Calu3 (cell line): Measurements from ENCODE around the gene SLC30A1. TPM values are rescaled to one million over a fixed set of nuclear protein-coding genes. Genes with fewer than 3 reads are reported as not detected.

Experiments
- BruUV-seq: library from RNA; stranded (reverse); fragments of 400-500 nt; replicated peaks from 2 replicates; lab custom pipeline; 2021; lab: Mats Ljungman, UMichigan
- CTCF ChIA-PET: fragments of 300-600 bp; sonication (Branson Sonifier 250); formaldehyde crosslinking; loops from one replicate; lab custom pipeline; 2022; ENCODE audit warnings: antibody characterized with exemption; lab: Charles Lee
- DNase-seq: peaks from one replicate; pipeline ENCODE4 v3.0.0; 2022
- H3K27ac Mint-ChIP-seq: one replicate; pipeline ENCODE4 v1.8.0; 2022; ENCODE audit warnings: mixed read lengths; ENCODE audit not compliant: unreplicated experiment
- H3K27me3 Mint-ChIP-seq: one replicate; pipeline ENCODE4 v1.8.0; 2022; ENCODE audit warnings: mixed read lengths; ENCODE audit not compliant: unreplicated experiment
- H3K36me3 Mint-ChIP-seq: one replicate; pipeline ENCODE4 v1.8.0; 2022; ENCODE audit warnings: mild to moderate bottlenecking, moderate library complexity, mixed read lengths; ENCODE audit not compliant: insufficient read depth, unreplicated experiment
- H3K4me1 Mint-ChIP-seq: one replicate; pipeline ENCODE4 v1.8.0; 2022; ENCODE audit warnings: mild to moderate bottlenecking, low read depth, mixed read lengths; ENCODE audit not compliant: unreplicated experiment
- H3K4me3 Mint-ChIP-seq: one replicate; pipeline ENCODE4 v1.8.0; 2022; ENCODE audit warnings: mild to moderate bottlenecking, low read depth, moderate library complexity, mixed read lengths; ENCODE audit not compliant: unreplicated experiment
- H3K9me3 Mint-ChIP-seq: one replicate; pipeline ENCODE4 v1.8.0; 2022; ENCODE audit warnings: low read depth, mixed read lengths; ENCODE audit not compliant: unreplicated experiment
- intact Hi-C: fragments of 100-400 bp; cut with micrococcal nuclease; formaldehyde crosslinking; loops from one replicate; pipeline ENCODE4 v1.10.0; 2022; ENCODE audit not compliant: unreplicated experiment
- total RNA-seq: library from RNA; stranded (reverse); gene quantifications from 2 replicates; pipeline ENCODE4 v1.2.3, GENCODE V29; 2022
- TF ChIP-seq, protein P1 (sequence below): fragments of 200-600 bp; IDR thresholded peaks from one replicate; pipeline ENCODE4 v1.8.0; 2022; ENCODE audit warnings: antibody characterized with exemption; ENCODE audit not compliant: unreplicated experiment

Gene SLC30A1
- total RNA-seq, 1 experiment from 2014 or later: 15.5 TPM

GRCh38 chr1:211587123-211587522, 8.2 kb upstream of the SLC30A1 start:
- no TSS peak for BruUV-seq
- TF ChIP-seq, protein P1, sequence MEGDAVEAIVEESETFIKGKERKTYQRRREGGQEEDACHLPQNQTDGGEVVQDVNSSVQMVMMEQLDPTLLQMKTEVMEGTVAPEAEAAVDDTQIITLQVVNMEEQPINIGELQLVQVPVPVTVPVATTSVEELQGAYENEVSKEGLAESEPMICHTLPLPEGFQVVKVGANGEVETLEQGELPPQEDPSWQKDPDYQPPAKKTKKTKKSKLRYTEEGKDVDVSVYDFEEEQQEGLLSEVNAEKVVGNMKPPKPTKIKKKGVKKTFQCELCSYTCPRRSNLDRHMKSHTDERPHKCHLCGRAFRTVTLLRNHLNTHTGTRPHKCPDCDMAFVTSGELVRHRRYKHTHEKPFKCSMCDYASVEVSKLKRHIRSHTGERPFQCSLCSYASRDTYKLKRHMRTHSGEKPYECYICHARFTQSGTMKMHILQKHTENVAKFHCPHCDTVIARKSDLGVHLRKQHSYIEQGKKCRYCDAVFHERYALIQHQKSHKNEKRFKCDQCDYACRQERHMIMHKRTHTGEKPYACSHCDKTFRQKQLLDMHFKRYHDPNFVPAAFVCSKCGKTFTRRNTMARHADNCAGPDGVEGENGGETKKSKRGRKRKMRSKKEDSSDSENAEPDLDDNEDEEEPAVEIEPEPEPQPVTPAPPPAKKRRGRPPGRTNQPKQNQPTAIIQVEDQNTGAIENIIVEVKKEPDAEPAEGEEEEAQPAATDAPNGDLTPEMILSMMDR: no peak
- DNase-seq: no peak
- Mint-ChIP-seq H3K27ac (no peak overlapping the region), H3K9me3 (no peaks in the 10 kb centered on the region), H3K36me3 (no peaks in the 10 kb centered on the region), H3K4me3 (no peak overlapping the region), H3K4me1 (peaks cover 13% of the 10 kb centered on the region), H3K27me3 (no peaks in the 10 kb centered on the region)
- CTCF ChIA-PET: no interaction called here
- intact Hi-C loops: no loop called here

GRCh38 chr1:211586538-211586937, 7.6 kb upstream of the SLC30A1 start:
- BruUV-seq: no TSS peak
- no peak for DNase-seq
- Mint-ChIP-seq H3K27me3 (no peaks in the 10 kb centered on the region), H3K4me3 (no peak overlapping the region), H3K27ac (no peak overlapping the region), H3K36me3 (no peaks in the 10 kb centered on the region), H3K4me1 (peaks cover 9% of the 10 kb centered on the region), H3K9me3 (no peaks in the 10 kb centered on the region)
- CTCF ChIA-PET: no interaction called here
- intact Hi-C loops: no loop called here
- TF ChIP-seq, protein P1: no peak

- no peaks in the 10 kb centered on the region for H3K27me3 Mint-ChIP-seq
- H3K36me3 Mint-ChIP-seq: peaks cover 20% of the 10 kb centered on the region
- no peak overlapping the region for H3K27ac Mint-ChIP-seq
- H3K4me3 Mint-ChIP-seq: no peak overlapping the region
- intact Hi-C loops: no loop called here
- no TSS peak for BruUV-seq
- TF ChIP-seq, protein P1: no peak
- H3K4me1 Mint-ChIP-seq: peaks cover 14% of the 10 kb centered on the region
- DNase-seq: no peak
- no peaks in the 10 kb centered on the region for H3K9me3 Mint-ChIP-seq
- CTCF ChIA-PET: no interaction called here
Observed at GRCh38 chr1:211583011-211583992, 4.3 kb upstream of the SLC30A1 start.

GRCh38 chr1:211581526-211581925, 2.6 kb upstream of the SLC30A1 start:
- Mint-ChIP-seq H3K27ac (no peak overlapping the region), H3K4me3 (no peak overlapping the region), H3K9me3 (no peaks in the 10 kb centered on the region), H3K27me3 (no peaks in the 10 kb centered on the region), H3K4me1 (peaks cover 14% of the 10 kb centered on the region), H3K36me3 (peaks cover 37% of the 10 kb centered on the region)
- BruUV-seq: no TSS peak
- intact Hi-C loops: loop anchor here (2.0 kb wide), 1 partner anchor 21 kb away; no protein-coding TSS in a partner anchor
- TF ChIP-seq, protein P1: no peak
- no peak for DNase-seq
- CTCF ChIA-PET: interaction anchor here (0.6 kb wide), 1 partner anchor 65 kb away, joined by 5 read pairs; no protein-coding TSS in a partner anchor
